ENCODE data around the gene MAP1LC3B2.
A peak's percentile ranks its signal among the peaks of the same experiment; 100 is the strongest.

MAP1LC3B2 gene

GRCh38 chr12:116591855-116592637 lies 32.9 kb downstream of the MAP1LC3B2 start:
- peak; percentile 43 for DNase-seq (ENCODE audit: low read depth)
- no peak overlapping the region for H3K4me3 ChIP-seq (replicated peaks; ENCODE audit: low read depth, low read length)
- TF ChIP-seq, protein P1, sequence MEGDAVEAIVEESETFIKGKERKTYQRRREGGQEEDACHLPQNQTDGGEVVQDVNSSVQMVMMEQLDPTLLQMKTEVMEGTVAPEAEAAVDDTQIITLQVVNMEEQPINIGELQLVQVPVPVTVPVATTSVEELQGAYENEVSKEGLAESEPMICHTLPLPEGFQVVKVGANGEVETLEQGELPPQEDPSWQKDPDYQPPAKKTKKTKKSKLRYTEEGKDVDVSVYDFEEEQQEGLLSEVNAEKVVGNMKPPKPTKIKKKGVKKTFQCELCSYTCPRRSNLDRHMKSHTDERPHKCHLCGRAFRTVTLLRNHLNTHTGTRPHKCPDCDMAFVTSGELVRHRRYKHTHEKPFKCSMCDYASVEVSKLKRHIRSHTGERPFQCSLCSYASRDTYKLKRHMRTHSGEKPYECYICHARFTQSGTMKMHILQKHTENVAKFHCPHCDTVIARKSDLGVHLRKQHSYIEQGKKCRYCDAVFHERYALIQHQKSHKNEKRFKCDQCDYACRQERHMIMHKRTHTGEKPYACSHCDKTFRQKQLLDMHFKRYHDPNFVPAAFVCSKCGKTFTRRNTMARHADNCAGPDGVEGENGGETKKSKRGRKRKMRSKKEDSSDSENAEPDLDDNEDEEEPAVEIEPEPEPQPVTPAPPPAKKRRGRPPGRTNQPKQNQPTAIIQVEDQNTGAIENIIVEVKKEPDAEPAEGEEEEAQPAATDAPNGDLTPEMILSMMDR (IDR thresholded peaks at IDR 0.05; ENCODE audit: low read length, missing control alignments), result no peak

- H3K4me3 ChIP-seq (replicated peaks; ENCODE audit: low read depth, low read length), result no peak overlapping the region
- TF ChIP-seq, protein P1 (IDR thresholded peaks at IDR 0.05; ENCODE audit: low read length, missing control alignments), result no peak
- DNase-seq (ENCODE audit: low read depth), result no peak
These were observed 33.5 kb downstream of the MAP1LC3B2 start for GRCh38 chr12:116592731-116593130.

DNA sequence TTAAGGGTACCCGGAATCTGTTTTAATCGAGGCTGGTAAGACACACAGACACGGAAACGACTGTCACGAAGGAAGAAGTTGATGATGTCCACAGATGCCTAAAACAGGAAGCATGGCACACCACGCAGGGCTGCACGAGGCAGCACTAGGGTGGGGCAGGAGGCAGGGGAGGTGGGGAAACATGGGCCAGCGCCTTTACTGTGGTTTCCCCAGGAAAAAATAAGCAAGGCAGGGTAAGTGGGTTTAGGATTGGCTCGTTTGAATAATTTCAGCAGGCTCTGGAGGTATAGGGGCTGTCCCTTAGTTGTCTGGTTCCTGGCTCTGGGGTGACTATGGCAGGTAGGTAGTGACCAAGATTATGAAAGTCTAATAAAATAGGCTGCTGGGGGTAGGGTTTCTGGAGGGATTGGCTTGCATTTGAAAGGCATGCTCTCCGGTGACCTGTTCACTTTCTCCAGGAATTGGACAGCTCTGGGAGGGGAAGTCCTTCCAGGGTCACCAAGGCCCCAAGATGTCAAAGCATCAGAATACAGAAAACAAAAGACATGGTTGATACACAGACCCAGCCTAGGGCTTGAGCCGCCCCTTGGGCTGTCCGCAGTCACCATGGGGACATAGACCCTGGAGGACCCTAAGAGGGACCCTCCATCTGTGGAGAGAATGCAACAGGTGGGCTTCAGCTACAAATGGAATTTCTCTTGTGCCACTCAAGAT lies 35.3 kb downstream of the MAP1LC3B2 start:
- TF ChIP-seq, protein P1 (IDR thresholded peaks at IDR 0.05; ENCODE audit: low read length, missing control alignments), result no peak
- no peak overlapping the region for H3K4me3 ChIP-seq (replicated peaks; ENCODE audit: low read depth, low read length)
- no peak for DNase-seq (ENCODE audit: low read depth)

- no peak overlapping the region for H3K4me3 ChIP-seq (replicated peaks; ENCODE audit: low read depth, low read length)
- no peak for DNase-seq (ENCODE audit: low read depth)
- TF ChIP-seq, protein P1 (IDR thresholded peaks at IDR 0.05; ENCODE audit: low read length, missing control alignments), result no peak
These were observed 36.0 kb downstream of the MAP1LC3B2 start for GRCh38 chr12:116595186-116595585.

- H3K4me3 ChIP-seq (replicated peaks; ENCODE audit: low read depth, low read length), result no peak overlapping the region
- no peak for DNase-seq (ENCODE audit: low read depth)
- TF ChIP-seq, protein P1 (IDR thresholded peaks at IDR 0.05; ENCODE audit: low read length, missing control alignments), result no peak
These were observed 36.5 kb downstream of the MAP1LC3B2 start for GRCh38 chr12:116595672-116596071.

DNA sequence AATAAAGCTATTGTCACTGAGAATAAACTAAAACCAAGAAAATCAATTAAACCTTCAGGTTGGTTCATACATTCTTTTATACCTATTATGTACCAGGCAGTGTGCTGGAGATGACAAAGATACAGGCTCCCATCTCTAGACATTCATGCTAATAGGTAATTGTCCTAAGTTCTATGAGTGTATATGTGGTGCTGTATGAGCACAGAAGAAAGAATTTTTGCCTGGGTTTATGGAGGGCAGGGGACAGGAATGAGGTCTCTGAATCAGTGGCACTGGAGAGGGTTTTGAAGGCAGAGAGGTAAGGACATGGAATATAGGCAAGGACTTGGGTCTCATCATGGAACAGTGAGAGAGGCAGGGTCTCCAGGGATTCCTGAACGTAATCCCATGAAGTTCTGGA lies 38.7 kb downstream of the MAP1LC3B2 start:
- DNase-seq (ENCODE audit: low read depth), result no peak
- TF ChIP-seq, protein P1 (IDR thresholded peaks at IDR 0.05; ENCODE audit: low read length, missing control alignments), result no peak
- no peak overlapping the region for H3K4me3 ChIP-seq (replicated peaks; ENCODE audit: low read depth, low read length)

Measured in fibroblast of pulmonary artery (primary cell).